Activated T-helper 17 cell treated with anti-CD3 and anti-CD28 coated beads, Interleukin-2, amount 50 U/mL, for 72 hours (primary cell): Measurements from ENCODE around the gene TRAPPC10. TPM values are rescaled to one million over a fixed set of nuclear protein-coding genes. Genes with fewer than 3 reads are reported as not detected.
A peak's percentile ranks its signal among the peaks of the same experiment; 100 is the strongest.

Source experiments
- ATAC-seq: fragments of 150-1000 bp; cut with Tn5 transposase; replicated peaks from 2 replicates; pipeline ENCODE4 v1.10.0; 2021; ENCODE audit warnings: mild to moderate bottlenecking, moderate library complexity
- H3K27ac Mint-ChIP-seq: one replicate; pipeline ENCODE4 v1.8.0; 2022; ENCODE audit warnings: mixed read lengths
- H3K27me3 Mint-ChIP-seq: one replicate; pipeline ENCODE4 v1.8.0; 2022; ENCODE audit warnings: mixed read lengths
- H3K36me3 Mint-ChIP-seq: one replicate; pipeline ENCODE4 v1.8.0; 2022; ENCODE audit warnings: low read depth, mild to moderate bottlenecking, mixed read lengths
- H3K4me1 Mint-ChIP-seq: one replicate; pipeline ENCODE4 v1.8.0; 2022; ENCODE audit warnings: mixed read lengths
- H3K4me3 Mint-ChIP-seq: one replicate; pipeline ENCODE4 v1.8.0; 2022; ENCODE audit warnings: mild to moderate bottlenecking, mixed read lengths
- H3K9me3 Mint-ChIP-seq: one replicate; pipeline ENCODE4 v1.8.0; 2022; ENCODE audit warnings: mixed read lengths
- total RNA-seq, 2 donors: library from RNA; stranded (reverse); gene quantifications; one replicate each; pipeline ENCODE4 v1.2.3, GENCODE V29; 2022

TRAPPC10 gene
- total RNA-seq, 2 donors from 2014 or later: 48.5 to 72.8 TPM

- Mint-ChIP-seq H3K27ac (no peak overlapping the region), H3K4me3 (no peak overlapping the region), H3K27me3 (no peaks in the 10 kb centered on the region), H3K36me3 (peaks cover 98% of the 10 kb centered on the region), H3K9me3 (no peaks in the 10 kb centered on the region), H3K4me1 (peaks cover 24% of the 10 kb centered on the region)
- no peak for ATAC-seq
Observed at GRCh38 chr21:44070391-44070790, 58.3 kb downstream of the TRAPPC10 start.

- no peaks in the 10 kb centered on the region for H3K9me3 Mint-ChIP-seq
- peaks cover 96% of the 10 kb centered on the region for H3K36me3 Mint-ChIP-seq
- H3K4me3 Mint-ChIP-seq: no peak overlapping the region
- H3K27ac Mint-ChIP-seq: peak overlapping the region; percentile 36
- peaks cover 24% of the 10 kb centered on the region for H3K4me1 Mint-ChIP-seq
- ATAC-seq: no peak
- no peaks in the 10 kb centered on the region for H3K27me3 Mint-ChIP-seq
Observed at GRCh38 chr21:44071359-44072104, 59.4 kb downstream of the TRAPPC10 start.

- Mint-ChIP-seq H3K4me1 (peaks cover 23% of the 10 kb centered on the region), H3K27me3 (no peaks in the 10 kb centered on the region), H3K36me3 (peaks cover 96% of the 10 kb centered on the region), H3K4me3 (no peak overlapping the region), H3K9me3 (no peaks in the 10 kb centered on the region), H3K27ac (no peak overlapping the region)
- ATAC-seq: no peak
Observed at GRCh38 chr21:44072111-44072510, 60.0 kb downstream of the TRAPPC10 start.

GRCh38 chr21:44074315-44074958, 62.3 kb downstream of the TRAPPC10 start:
- peaks cover 25% of the 10 kb centered on the region for H3K4me1 Mint-ChIP-seq
- no peaks in the 10 kb centered on the region for H3K27me3 Mint-ChIP-seq
- peaks cover 96% of the 10 kb centered on the region for H3K36me3 Mint-ChIP-seq
- ATAC-seq: no peak
- H3K27ac Mint-ChIP-seq: peak overlapping the region; percentile 59
- H3K4me3 Mint-ChIP-seq: no peak overlapping the region
- H3K9me3 Mint-ChIP-seq: no peaks in the 10 kb centered on the region

GRCh38 chr21:44076316-44076715, 64.2 kb downstream of the TRAPPC10 start:
- H3K4me3 Mint-ChIP-seq: peak overlapping the region; percentile 65
- H3K36me3 Mint-ChIP-seq: peaks cover 96% of the 10 kb centered on the region
- no peaks in the 10 kb centered on the region for H3K27me3 Mint-ChIP-seq
- H3K9me3 Mint-ChIP-seq: no peaks in the 10 kb centered on the region
- peaks cover 29% of the 10 kb centered on the region for H3K4me1 Mint-ChIP-seq
- peak; percentile 83 for ATAC-seq
- H3K27ac Mint-ChIP-seq: peak overlapping the region; percentile 89

GRCh38 chr21:44078411-44078981, 66.4 kb downstream of the TRAPPC10 start:
- ATAC-seq: peak; percentile 65
- Mint-ChIP-seq H3K4me1 (peaks cover 47% of the 10 kb centered on the region), H3K4me3 (peak overlapping the region; percentile 63)

GRCh38 chr21:44079446-44079845, 67.3 kb downstream of the TRAPPC10 start:
- ATAC-seq: no peak
- Mint-ChIP-seq H3K4me1 (peaks cover 48% of the 10 kb centered on the region), H3K27me3 (no peaks in the 10 kb centered on the region), H3K27ac (peak overlapping the region; percentile 21), H3K9me3 (no peaks in the 10 kb centered on the region), H3K4me3 (peak overlapping the region; percentile 63), H3K36me3 (peaks cover 98% of the 10 kb centered on the region)

More at GRCh38 chr21:44078411-44078981, 66.4 kb downstream of the TRAPPC10 start:
- Mint-ChIP-seq H3K27ac (peak overlapping the region; percentile 21), H3K27me3 (no peaks in the 10 kb centered on the region), H3K36me3 (peaks cover 98% of the 10 kb centered on the region), H3K9me3 (no peaks in the 10 kb centered on the region)

GRCh38 chr21:44079846-44080245, 67.7 kb downstream of the TRAPPC10 start:
- H3K4me3 Mint-ChIP-seq: no peak overlapping the region
- peaks cover 52% of the 10 kb centered on the region for H3K4me1 Mint-ChIP-seq
- no peaks in the 10 kb centered on the region for H3K9me3 Mint-ChIP-seq
- peak overlapping the region; percentile 57 for H3K27ac Mint-ChIP-seq
- ATAC-seq: no peak
- no peaks in the 10 kb centered on the region for H3K27me3 Mint-ChIP-seq
- H3K36me3 Mint-ChIP-seq: peaks cover 98% of the 10 kb centered on the region

GRCh38 chr21:44082648-44083440, 70.7 kb downstream of the TRAPPC10 start:
- peak overlapping the region; percentile 94 for H3K27ac Mint-ChIP-seq
- ATAC-seq: no peak

GRCh38 chr21:44083631-44084291, 71.7 kb downstream of the TRAPPC10 start:
- H3K4me3 Mint-ChIP-seq: peak overlapping the region; percentile 81
- peaks cover 63% of the 10 kb centered on the region for H3K4me1 Mint-ChIP-seq
- ATAC-seq: peak; percentile 90
- H3K36me3 Mint-ChIP-seq: peaks cover 100% of the 10 kb centered on the region
- H3K9me3 Mint-ChIP-seq: no peaks in the 10 kb centered on the region
- H3K27ac Mint-ChIP-seq: peak overlapping the region; percentile 94
- no peaks in the 10 kb centered on the region for H3K27me3 Mint-ChIP-seq

More at GRCh38 chr21:44082648-44083440, 70.7 kb downstream of the TRAPPC10 start:
- Mint-ChIP-seq H3K4me1 (peaks cover 61% of the 10 kb centered on the region), H3K4me3 (peak overlapping the region; percentile 81), H3K9me3 (no peaks in the 10 kb centered on the region), H3K36me3 (peaks cover 100% of the 10 kb centered on the region), H3K27me3 (no peaks in the 10 kb centered on the region)

GRCh38 chr21:44084496-44085241, 72.6 kb downstream of the TRAPPC10 start:
- ATAC-seq: peak; percentile 15

GRCh38 chr21:44085491-44086321, 73.6 kb downstream of the TRAPPC10 start:
- ATAC-seq: no peak
- peak overlapping the region; percentile 81 for H3K4me3 Mint-ChIP-seq
- H3K4me1 Mint-ChIP-seq: peaks cover 71% of the 10 kb centered on the region
- H3K9me3 Mint-ChIP-seq: no peaks in the 10 kb centered on the region
- H3K27me3 Mint-ChIP-seq: no peaks in the 10 kb centered on the region
- peak overlapping the region; percentile 94 for H3K27ac Mint-ChIP-seq
- H3K36me3 Mint-ChIP-seq: peaks cover 100% of the 10 kb centered on the region

More at GRCh38 chr21:44084496-44085241, 72.6 kb downstream of the TRAPPC10 start:
- Mint-ChIP-seq H3K4me1 (peaks cover 67% of the 10 kb centered on the region), H3K36me3 (peaks cover 100% of the 10 kb centered on the region), H3K4me3 (peak overlapping the region; percentile 81), H3K27ac (peak overlapping the region; percentile 94), H3K9me3 (no peaks in the 10 kb centered on the region), H3K27me3 (no peaks in the 10 kb centered on the region)
